Upper lobe of right lung (tissue), 1 donor: ENCODE results near the gene JUNB. TPM values are rescaled to one million over a fixed set of nuclear protein-coding genes. Genes with fewer than 3 reads are reported as not detected.
"Not testable (repeated sequence)": the region's sequence is repeated elsewhere in the genome, so short reads cannot be mapped to it uniquely, and the experiment has no call there.

Experiments
- ATAC-seq: fragments of 200-7000 bp; cut with Tn5 transposase; one replicate; pipeline ENCODE4 v1.9.1; 2020; ENCODE audit warnings: mild to moderate bottlenecking, moderate library complexity
- DNase-seq: peaks from one replicate; pipeline ENCODE4 v3.0.0-alpha.2; 2020
- H3K27ac ChIP-seq: fragments of 200-600 bp; one replicate; pipeline ENCODE4 v1.8.0; 2022
- H3K27me3 ChIP-seq: fragments of 200-600 bp; one replicate; pipeline ENCODE4 v1.8.0; 2022; ENCODE audit warnings: mild to moderate bottlenecking
- H3K36me3 ChIP-seq: fragments of 200-600 bp; one replicate; pipeline ENCODE4 v1.8.0; 2022
- H3K4me1 ChIP-seq: fragments of 200-600 bp; one replicate; pipeline ENCODE4 v1.8.0; 2022
- H3K4me3 ChIP-seq: fragments of 200-600 bp; one replicate; pipeline ENCODE4 v1.8.0; 2022; ENCODE audit warnings: mild to moderate bottlenecking
- H3K9me3 ChIP-seq: fragments of 200-600 bp; one replicate; pipeline ENCODE4 v1.8.0; 2022
- intact Hi-C: fragments of 100-400 bp; cut with DNase I; formaldehyde crosslinking; loops from one replicate; pipeline ENCODE4 v1.11.0; 2022
- total RNA-seq: library from RNA; stranded (reverse); fragmentation: NEBNext Ultra II Directional; extraction: Animal tissue kit (Norgen Biotek cat#: 25700); gene quantifications from one replicate; pipeline ENCODE4 v1.2.1, GENCODE V29; 2021
- TF ChIP-seq, protein P1 (sequence below): fragments of 200-600 bp; IDR thresholded peaks from one replicate; pipeline ENCODE4 v1.8.0; 2022; ENCODE audit warnings: antibody characterized with exemption
- donor health status: DM: no; HTN: yes; CAD: no; lungs with severe emphysema.

The JUNB gene
- total RNA-seq, 1 donor from 2014 or later, result 174 TPM

DNA sequence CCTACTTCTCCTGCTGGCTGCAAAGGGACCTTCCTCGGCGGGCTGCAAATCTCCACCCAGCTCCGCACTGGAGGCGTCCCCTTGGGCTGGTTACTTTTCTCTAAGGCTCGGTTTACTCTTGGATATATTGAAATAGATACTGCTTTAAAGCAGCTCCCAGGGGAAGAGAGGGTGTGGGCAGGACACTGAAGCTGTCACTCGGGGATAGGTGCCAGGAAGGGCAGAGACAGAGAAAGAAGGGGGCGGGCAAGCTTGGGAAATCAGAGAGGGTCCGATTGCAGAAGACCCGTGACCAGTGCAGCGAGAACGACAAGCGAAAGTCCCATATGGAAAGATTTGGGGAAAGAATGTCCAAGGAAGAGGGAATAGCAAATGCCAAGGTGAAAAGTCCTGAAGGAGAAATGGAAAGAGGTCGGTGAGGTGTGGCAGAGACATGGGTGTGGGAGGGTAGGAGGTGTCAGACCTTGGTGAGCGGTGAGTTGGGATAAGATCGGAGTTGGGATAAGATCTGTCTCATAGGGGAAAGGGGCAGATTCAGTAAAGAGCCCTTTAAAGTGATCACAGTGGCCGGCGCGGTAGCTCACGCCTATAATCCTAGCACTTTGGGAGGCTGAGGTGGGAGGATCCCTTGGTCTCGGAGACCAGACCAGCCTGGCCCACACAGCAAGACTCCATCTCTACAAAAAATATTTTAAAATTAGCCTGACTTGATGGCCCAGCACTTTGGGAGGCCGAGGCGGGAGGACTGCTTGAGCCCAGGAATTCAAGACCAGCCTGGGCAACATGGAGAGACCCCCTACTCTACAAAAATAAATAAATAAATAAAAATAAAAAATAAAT lies 11.2 kb downstream of the JUNB start:
- ATAC-seq (no peak), DNase-seq (no peak)
- intact Hi-C loops, result no loop called here
- H3K36me3 ChIP-seq, result peaks cover 18% of the 10 kb centered on the region
- H3K4me3 ChIP-seq, result peak overlapping the region; percentile 90
- H3K27me3 ChIP-seq, result no peaks in the 10 kb centered on the region
- peaks cover 22% of the 10 kb centered on the region for H3K4me1 ChIP-seq
- no peaks in the 10 kb centered on the region for H3K9me3 ChIP-seq
- peak overlapping the region; percentile 68 for H3K27ac ChIP-seq
- TF ChIP-seq, protein P1, sequence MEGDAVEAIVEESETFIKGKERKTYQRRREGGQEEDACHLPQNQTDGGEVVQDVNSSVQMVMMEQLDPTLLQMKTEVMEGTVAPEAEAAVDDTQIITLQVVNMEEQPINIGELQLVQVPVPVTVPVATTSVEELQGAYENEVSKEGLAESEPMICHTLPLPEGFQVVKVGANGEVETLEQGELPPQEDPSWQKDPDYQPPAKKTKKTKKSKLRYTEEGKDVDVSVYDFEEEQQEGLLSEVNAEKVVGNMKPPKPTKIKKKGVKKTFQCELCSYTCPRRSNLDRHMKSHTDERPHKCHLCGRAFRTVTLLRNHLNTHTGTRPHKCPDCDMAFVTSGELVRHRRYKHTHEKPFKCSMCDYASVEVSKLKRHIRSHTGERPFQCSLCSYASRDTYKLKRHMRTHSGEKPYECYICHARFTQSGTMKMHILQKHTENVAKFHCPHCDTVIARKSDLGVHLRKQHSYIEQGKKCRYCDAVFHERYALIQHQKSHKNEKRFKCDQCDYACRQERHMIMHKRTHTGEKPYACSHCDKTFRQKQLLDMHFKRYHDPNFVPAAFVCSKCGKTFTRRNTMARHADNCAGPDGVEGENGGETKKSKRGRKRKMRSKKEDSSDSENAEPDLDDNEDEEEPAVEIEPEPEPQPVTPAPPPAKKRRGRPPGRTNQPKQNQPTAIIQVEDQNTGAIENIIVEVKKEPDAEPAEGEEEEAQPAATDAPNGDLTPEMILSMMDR, result no peak

DNA sequence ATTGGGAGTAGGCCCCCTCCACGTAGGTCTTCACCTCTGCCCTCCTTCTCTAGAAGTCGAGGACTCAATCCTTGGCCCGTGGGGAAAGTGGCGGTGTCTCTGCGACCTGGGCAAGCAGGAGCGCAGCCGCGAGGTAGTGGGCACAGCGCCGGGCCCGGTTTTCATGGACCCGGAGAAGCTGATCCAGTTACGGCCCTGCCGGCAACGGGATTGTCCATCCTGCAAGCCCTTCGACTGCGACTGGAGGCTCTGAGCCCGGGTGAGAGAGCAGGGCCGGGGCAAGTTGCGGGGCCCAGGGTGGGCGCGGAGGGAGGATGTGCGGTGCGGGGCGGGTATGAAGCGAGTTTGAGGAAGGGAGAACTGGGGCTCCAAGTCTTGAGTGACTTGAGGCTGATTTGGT lies 12.8 kb downstream of the JUNB start:
- no peaks in the 10 kb centered on the region for H3K27me3 ChIP-seq
- peaks cover 22% of the 10 kb centered on the region for H3K4me1 ChIP-seq
- H3K4me3 ChIP-seq, result no peak overlapping the region
- intact Hi-C loops, result no loop called here
- no peaks in the 10 kb centered on the region for H3K9me3 ChIP-seq
- ATAC-seq (no peak), DNase-seq (no peak)
- H3K36me3 ChIP-seq, result peaks cover 10% of the 10 kb centered on the region
- TF ChIP-seq, protein P1, result no peak
- H3K27ac ChIP-seq, result no peak overlapping the region

- intact Hi-C loops, result no loop called here
- Histone ChIP-seq H3K4me3 (peak within 1 kb of the TSS; percentile 67), H3K36me3 (peaks cover 8% of the 10 kb centered on the region), H3K4me1 (peaks cover 15% of the 10 kb centered on the region), H3K27me3 (no peaks in the 10 kb centered on the region), H3K9me3 (no peaks in the 10 kb centered on the region), H3K27ac (peak within 1 kb of the TSS; percentile 32)
- DNase-seq, result peak; percentile 95
- TF ChIP-seq, protein P1, result no peak
- peak; percentile 93 for ATAC-seq
Observed at GRCh38 chr19:12806242-12807081, 15.2 kb downstream of the JUNB start, which contains the start of gene RNASEH2A. TSS of gene RNASEH2A (plus strand) at chr19:12806584. CDS start at chr19:12806674, 90 bp downstream.

GRCh38 chr19:12815088-12815487 lies 23.8 kb downstream of the JUNB start:
- peaks cover 14% of the 10 kb centered on the region for H3K36me3 ChIP-seq
- no peaks in the 10 kb centered on the region for H3K9me3 ChIP-seq
- H3K27ac ChIP-seq, result no peak overlapping the region
- H3K4me3 ChIP-seq, result no peak overlapping the region
- ATAC-seq (no peak), DNase-seq (no peak)
- no peaks in the 10 kb centered on the region for H3K27me3 ChIP-seq
- intact Hi-C loops, result no loop called here
- no peaks in the 10 kb centered on the region for H3K4me1 ChIP-seq
- TF ChIP-seq, protein P1, result no peak

DNA sequence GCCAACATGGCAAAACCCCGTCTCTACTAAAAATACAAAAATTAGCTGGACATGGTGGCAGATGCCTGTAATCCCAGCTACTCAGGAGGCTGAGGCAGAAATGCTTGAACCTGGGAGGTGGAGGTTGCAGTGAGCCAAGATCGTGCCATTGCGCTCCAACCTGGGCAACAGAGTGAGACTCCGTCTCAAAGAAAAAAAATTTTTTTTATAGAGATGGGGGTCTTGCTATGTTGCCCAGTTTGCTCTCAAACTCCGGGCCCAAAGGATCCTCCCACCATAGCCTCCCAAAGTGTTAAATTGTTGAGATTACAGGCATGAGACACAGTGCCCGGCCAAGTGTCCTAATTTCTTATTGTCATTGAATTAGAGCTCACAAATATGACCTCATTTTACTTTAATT lies 25.9 kb downstream of the JUNB start:
- ATAC-seq, intact Hi-C loops, H3K27ac ChIP-seq, DNase-seq, H3K27me3 ChIP-seq, H3K4me3 ChIP-seq, H3K4me1 ChIP-seq, H3K9me3 ChIP-seq, H3K36me3 ChIP-seq: not testable (repeated sequence)

DNA sequence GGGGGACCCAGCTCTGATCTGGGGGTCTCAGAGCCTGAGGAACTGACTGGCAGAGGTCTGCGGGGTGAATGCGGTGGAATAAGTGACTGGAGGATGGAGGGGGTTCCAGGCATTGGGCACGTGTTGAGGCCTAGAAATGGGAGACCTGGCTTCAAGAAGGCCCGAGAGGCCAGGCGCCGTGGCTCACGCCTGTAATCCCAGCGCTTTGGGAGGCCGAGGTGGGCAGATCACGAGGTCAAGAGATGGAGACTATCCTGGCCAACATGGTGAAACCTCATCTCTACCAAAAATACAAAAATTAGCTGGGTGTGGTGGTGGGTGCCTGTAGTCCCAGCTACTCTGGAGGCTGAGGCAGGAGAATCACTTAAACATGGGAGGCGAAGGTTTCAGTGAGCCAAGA lies 26.5 kb downstream of the JUNB start:
- H3K36me3 ChIP-seq, intact Hi-C loops, H3K27ac ChIP-seq, DNase-seq, ATAC-seq, H3K9me3 ChIP-seq, H3K27me3 ChIP-seq, H3K4me1 ChIP-seq, H3K4me3 ChIP-seq: not testable (repeated sequence)
